Esophagus (tissue), 2 donors: Measurements from ENCODE around the gene SPTLC2. TPM values are rescaled to one million over a fixed set of nuclear protein-coding genes. Genes with fewer than 3 reads are reported as not detected.
"Not testable (repeated sequence)": the region's sequence is repeated elsewhere in the genome, so short reads cannot be mapped to it uniquely, and the experiment has no call there.

Experiments used
- H3K27ac ChIP-seq, 2 donors: one replicate each; pipeline ENCODE4 v1.5.1; 2013; ENCODE audit warnings: low read depth in 2 of 2, mild to moderate bottlenecking in 2 of 2, inconsistent platforms in 1 of 2, low read length in 1 of 2, moderate library complexity in 1 of 2
- H3K27me3 ChIP-seq, 2 donors: one replicate each; pipeline ENCODE4 v1.6.1; 2013; ENCODE audit warnings: low read length in 2 of 2, control low read depth in 1 of 2, mild to moderate bottlenecking in 1 of 2; ENCODE audit not compliant: insufficient read depth in 2 of 2, control insufficient read depth in 1 of 2
- H3K36me3 ChIP-seq, 2 donors: one replicate each; pipeline ENCODE4 v1.6.1; 2013; ENCODE audit warnings: low read length in 1 of 2; ENCODE audit not compliant: control insufficient read depth in 2 of 2, insufficient read depth in 2 of 2
- H3K4me1 ChIP-seq, 2 donors: one replicate each; pipeline ENCODE4 v1.6.1; 2013; ENCODE audit warnings: low read length in 1 of 2; ENCODE audit not compliant: control insufficient read depth in 2 of 2, insufficient read depth in 2 of 2
- H3K4me3 ChIP-seq, 2 donors: one replicate each; pipeline ENCODE4 v1.5.1; 2013; ENCODE audit warnings: low read length in 2 of 2, mild to moderate bottlenecking in 2 of 2, low read depth in 1 of 2, moderate library complexity in 1 of 2
- H3K9me3 ChIP-seq, 2 donors: one replicate each; pipeline ENCODE4 v1.6.1; 2013; ENCODE audit warnings: mild to moderate bottlenecking in 2 of 2, low read depth in 1 of 2, low read length in 1 of 2, moderate library complexity in 1 of 2; ENCODE audit not compliant: control insufficient read depth in 2 of 2, insufficient read depth in 1 of 2
- WGBS, 2 donors: extraction: QIAGEN DNeasy Blood & Tissue Kit; methylation state at CpG; one replicate each; pipeline ENCODE4 v1.1.7; 2013; 5-methylcytosine and 5-hydroxymethylcytosine counted together
- polyA plus RNA-seq, 2 donors: library from polyadenylated mRNA; stranded (reverse); fragments of 200-250 nt; gene quantifications; one replicate each; pipeline ENCODE4 v1.2.3, GENCODE V29; 2013
- donor health status: healthy with polysubstance abuse.
- donor health status: Bipolar disorder and iron deficiency.

Gene SPTLC2
- polyA plus RNA-seq, result 10 to 100 TPM; 14.1 to 16.3 TPM

GRCh38 chr14:77616454-77617229 lies at the start of gene SPTLC2:
TSS of gene SPTLC2 (minus strand) at chr14:77616637. CDS start at chr14:77616579, 58 bp downstream.
- H3K4me1 ChIP-seq, result no peaks in the 10 kb centered on the region
- 0% methylated on average over 49 to 58 of the region's 58 CpGs for WGBS, 2 donors

GRCh38 chr14:77663293-77663692 lies 46.9 kb upstream of the SPTLC2 start:
- 40 to 47% methylated on average over 6 of the region's 6 CpGs for WGBS, 2 donors
- Histone ChIP-seq H3K27me3 (no peaks in the 10 kb centered on the region), H3K9me3 (no peaks in the 10 kb centered on the region), H3K4me1 (peaks cover 0 to 2% of the 10 kb centered on the region in 2 donors), H3K4me3 (no peak overlapping the region), H3K27ac (no peak overlapping the region), H3K36me3 (no peaks in the 10 kb centered on the region)

More at GRCh38 chr14:77616454-77617229, at the start of gene SPTLC2:
- Histone ChIP-seq H3K27me3 (no peaks in the 10 kb centered on the region), H3K27ac (peak within 1 kb of the TSS; percentile 91 to 94), H3K9me3 (no peaks in the 10 kb centered on the region), H3K4me3 (peak within 1 kb of the TSS; percentile 83 to 88), H3K36me3 (no peaks in the 10 kb centered on the region)

DNA sequence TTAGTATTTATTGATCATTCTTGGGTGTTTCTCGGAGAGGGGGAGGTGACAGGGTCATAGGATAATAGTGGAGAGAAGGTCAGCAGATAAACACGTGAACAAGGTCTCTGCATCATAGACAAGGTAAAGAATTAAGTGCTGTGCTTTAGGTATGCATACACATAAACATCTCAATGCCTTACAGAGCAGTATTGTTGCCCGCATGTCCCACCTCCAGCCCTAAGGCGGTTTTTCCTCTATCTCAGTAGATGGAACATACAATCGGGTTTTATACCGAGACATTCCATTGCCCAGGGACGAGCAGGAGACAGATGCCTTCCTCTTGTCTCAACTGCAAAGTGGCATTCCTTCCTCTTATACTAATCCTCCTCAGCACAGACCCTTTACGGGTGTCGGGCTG lies 45.1 kb upstream of the SPTLC2 start:
- 52 to 73% methylated on average over 3 to 9 of the region's 9 CpGs for WGBS, 2 donors
- not testable (repeated sequence) for H3K9me3 ChIP-seq, H3K27me3 ChIP-seq, H3K4me3 ChIP-seq, H3K27ac ChIP-seq, H3K4me1 ChIP-seq, H3K36me3 ChIP-seq

- Histone ChIP-seq H3K36me3 (no peaks in the 10 kb centered on the region), H3K27ac (no peak overlapping the region), H3K9me3 (no peaks in the 10 kb centered on the region), H3K4me3 (no peak overlapping the region), H3K27me3 (no peaks in the 10 kb centered on the region), H3K4me1 (peaks cover 0 to 2% of the 10 kb centered on the region in 2 donors)
- WGBS, 2 donors, result 55 to 71% methylated on average over 7 of the region's 7 CpGs
Measured at GRCh38 chr14:77660754-77661153, 44.3 kb upstream of the SPTLC2 start.

DNA sequence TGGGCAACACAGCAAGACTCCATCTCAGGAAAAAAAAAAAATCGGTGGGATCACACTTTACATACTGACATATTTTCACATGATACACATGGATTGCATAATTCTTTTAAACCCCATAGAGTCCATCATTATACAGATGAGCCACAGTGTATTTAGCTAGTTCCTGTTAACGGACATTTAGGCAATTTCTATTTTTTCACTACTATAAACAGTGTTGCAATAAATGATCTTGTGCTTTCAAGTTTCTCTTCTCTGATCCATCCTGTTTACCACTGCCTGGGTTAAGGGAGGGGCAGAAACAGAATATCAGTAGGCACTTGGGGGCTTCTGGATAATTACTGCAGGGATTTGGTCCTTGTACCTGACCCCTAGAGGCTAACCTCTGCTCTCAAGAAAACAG lies 43.4 kb upstream of the SPTLC2 start:
- no peaks in the 10 kb centered on the region for H3K27me3 ChIP-seq
- H3K36me3 ChIP-seq, result no peaks in the 10 kb centered on the region
- H3K4me3 ChIP-seq, result no peak overlapping the region
- no peak overlapping the region for H3K27ac ChIP-seq
- 59 to 84% methylated on average over 2 of the region's 2 CpGs for WGBS, 2 donors
- peaks cover 0 to 2% of the 10 kb centered on the region in 2 donors for H3K4me1 ChIP-seq
- no peaks in the 10 kb centered on the region for H3K9me3 ChIP-seq

- 68 to 70% methylated on average over 5 of the region's 5 CpGs for WGBS, 2 donors
- Histone ChIP-seq H3K36me3 (no peaks in the 10 kb centered on the region), H3K27me3 (no peaks in the 10 kb centered on the region), H3K27ac (no peak overlapping the region), H3K4me3 (no peak overlapping the region), H3K9me3 (no peaks in the 10 kb centered on the region), H3K4me1 (peaks cover 0 to 2% of the 10 kb centered on the region in 2 donors)
Measured at GRCh38 chr14:77657280-77657679, 40.8 kb upstream of the SPTLC2 start.

DNA sequence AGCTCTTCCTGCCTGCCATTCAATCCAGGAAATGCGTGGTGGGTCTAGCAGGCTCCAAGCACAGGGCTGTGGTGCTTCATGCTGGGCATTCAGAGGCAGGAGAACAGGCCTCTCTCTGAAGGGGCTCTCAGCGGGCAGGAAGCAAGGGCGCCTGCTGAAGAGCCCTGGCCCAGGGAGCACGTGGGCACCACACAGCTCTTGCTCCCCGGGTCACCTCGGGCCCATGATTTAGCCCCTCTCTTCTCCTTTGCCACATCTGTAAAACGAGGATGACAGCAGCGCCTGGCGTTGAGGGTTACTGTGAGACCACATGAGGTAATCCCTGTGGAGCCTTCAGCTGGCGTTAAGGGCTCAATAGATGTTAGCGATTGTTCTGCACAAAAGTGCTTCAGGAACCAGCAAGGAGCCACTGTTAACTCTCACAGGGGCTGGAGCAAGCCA lies 37.6 kb upstream of the SPTLC2 start:
- WGBS, 2 donors, result 66 to 68% methylated on average over 11 of the region's 11 CpGs
- Histone ChIP-seq H3K27me3 (no peaks in the 10 kb centered on the region), H3K9me3 (no peaks in the 10 kb centered on the region), H3K4me1 (no peaks in the 10 kb centered on the region), H3K36me3 (no peaks in the 10 kb centered on the region), H3K27ac (no peak overlapping the region), H3K4me3 (no peak overlapping the region)

- H3K4me3 ChIP-seq, result no peak overlapping the region
- 88% methylated on average over 3 of the region's 3 CpGs for WGBS, 2 donors
Measured at GRCh38 chr14:77649326-77649725, 32.9 kb upstream of the SPTLC2 start.

GRCh38 chr14:77648520-77649200 lies 32.2 kb upstream of the SPTLC2 start:
- no peaks in the 10 kb centered on the region for H3K27me3 ChIP-seq
- H3K27ac ChIP-seq, result no peak overlapping the region
- H3K9me3 ChIP-seq, result no peaks in the 10 kb centered on the region
- no peaks in the 10 kb centered on the region for H3K36me3 ChIP-seq
- no peak overlapping the region for H3K4me3 ChIP-seq
- WGBS, 2 donors, result 84 to 87% methylated on average over 2 of the region's 2 CpGs
- H3K4me1 ChIP-seq, result no peaks in the 10 kb centered on the region

More at GRCh38 chr14:77649326-77649725, 32.9 kb upstream of the SPTLC2 start:
- Histone ChIP-seq H3K9me3 (no peaks in the 10 kb centered on the region), H3K27me3 (no peaks in the 10 kb centered on the region), H3K27ac (no peak overlapping the region), H3K36me3 (no peaks in the 10 kb centered on the region), H3K4me1 (no peaks in the 10 kb centered on the region)
